ENCODE data around the gene INSIG1.

- no peak for TF ChIP-seq CTCF (IDR thresholded peaks at IDR 0.05)
- TF ChIP-seq TCF7L2 (IDR thresholded peaks at IDR 0.05; ENCODE audit: low read depth, low read length): no peak
- no peak for TF ChIP-seq POLR2AphosphoS5 (IDR thresholded peaks at IDR 0.05; ENCODE audit: low read depth, low read length)
- TF ChIP-seq SIN3A (IDR thresholded peaks at IDR 0.05; ENCODE audit: borderline replicate concordance, insufficient read depth, low read depth, low read length): no peak
Measured at GRCh38 chr7:155296006-155296787, 1.5 kb upstream of the INSIG1 start.
